Fibroblast of villous mesenchyme (primary cell): ENCODE data around the gene UQCR11. TPM values are rescaled to one million over a fixed set of nuclear protein-coding genes. Genes with fewer than 3 reads are reported as not detected.

ENCODE experiments used
- DNase-seq: peaks from one replicate; pipeline ENCODE4 v3.0.0-alpha.2; 2010; ENCODE audit warnings: low read depth
- H3K4me3 ChIP-seq: 2 replicates; pipeline ENCODE4 v1.5.1; 2011; ENCODE audit warnings: low read depth, mild to moderate bottlenecking, low read length
- CTCF ChIP-seq: IDR thresholded peaks from 2 replicates; pipeline ENCODE4 v1.5.1; 2012; ENCODE audit warnings: low read depth, mild to moderate bottlenecking, low read length; ENCODE audit not compliant: insufficient read depth
- total RNA-seq: library from RNA; depleted of rRNA; stranded (reverse); fragments of >200 nt; gene quantifications from 2 replicates; pipeline ENCODE4 v1.2.3, GENCODE V29; 2012

Gene UQCR11
- total RNA-seq, 1 donor = 53.5 TPM

GRCh38 chr19:1576242-1577089 lies 28.8 kb downstream of the UQCR11 start:
- TF ChIP-seq CTCF = no peak
- no peak for DNase-seq
- H3K4me3 ChIP-seq = no peak overlapping the region

GRCh38 chr19:1575323-1576241 lies 29.7 kb downstream of the UQCR11 start:
- DNase-seq = no peak
- H3K4me3 ChIP-seq = no peak overlapping the region
- TF ChIP-seq CTCF = no peak

DNA sequence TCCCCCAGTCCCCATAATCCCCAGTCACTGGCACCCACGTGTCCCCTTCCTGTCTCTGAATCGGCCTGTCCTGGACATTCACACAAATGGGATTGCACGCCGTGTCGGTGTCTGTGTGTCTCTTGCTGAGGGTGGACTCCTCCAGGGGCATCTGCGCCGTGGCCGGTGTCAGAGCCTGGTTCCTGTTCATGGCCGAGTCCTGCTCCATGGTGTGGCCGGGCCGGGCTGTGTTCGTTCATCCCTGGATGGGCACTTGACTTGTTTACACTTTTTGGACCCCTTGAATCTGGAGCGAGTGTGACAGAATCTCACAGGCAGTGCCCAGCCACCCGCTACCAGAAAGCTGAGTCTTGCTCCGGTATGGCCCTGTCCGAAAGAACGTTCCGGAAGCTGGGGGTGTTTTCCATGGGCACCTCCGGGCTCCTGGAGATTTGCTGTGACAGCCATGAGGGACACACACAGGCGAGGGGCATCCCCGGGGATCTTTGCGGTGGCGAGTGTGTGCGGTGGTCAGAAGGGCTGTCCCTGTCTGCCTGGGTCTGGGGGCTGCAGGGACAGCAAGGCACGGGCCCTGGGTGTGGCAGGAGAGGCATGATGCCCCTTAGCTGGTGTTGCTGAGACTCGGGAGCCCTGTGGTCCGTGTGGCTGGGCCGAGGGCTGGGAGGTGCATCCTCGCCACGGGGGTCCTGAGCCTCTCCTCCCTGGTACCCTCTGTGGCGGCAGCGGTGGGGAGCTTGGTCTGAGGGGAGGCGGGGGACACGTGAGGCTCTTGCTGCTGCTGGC lies 30.7 kb downstream of the UQCR11 start:
- H3K4me3 ChIP-seq = no peak overlapping the region
- DNase-seq = no peak
- TF ChIP-seq CTCF = no peak

DNA sequence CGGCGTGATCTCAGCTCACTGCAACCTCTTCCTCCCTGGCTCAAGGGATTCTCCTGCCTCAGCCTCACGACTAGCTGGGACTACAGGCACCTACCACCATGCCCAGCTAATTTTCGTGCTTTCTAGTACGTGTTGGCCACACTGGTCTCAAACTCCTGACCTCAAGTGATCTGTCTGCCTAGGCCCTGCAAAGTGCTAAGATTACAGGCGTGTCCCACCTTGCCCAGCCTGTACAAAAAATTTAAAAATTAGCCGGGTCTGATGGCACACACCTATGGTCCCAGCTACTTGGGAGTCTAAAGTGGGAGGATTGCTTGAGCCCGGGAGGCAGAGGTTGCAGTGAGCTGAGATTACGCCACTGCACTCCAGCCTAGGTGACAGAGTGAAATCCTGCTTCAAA lies 32.5 kb downstream of the UQCR11 start:
- TF ChIP-seq CTCF = no peak
- H3K4me3 ChIP-seq = no peak overlapping the region
- no peak for DNase-seq

DNA sequence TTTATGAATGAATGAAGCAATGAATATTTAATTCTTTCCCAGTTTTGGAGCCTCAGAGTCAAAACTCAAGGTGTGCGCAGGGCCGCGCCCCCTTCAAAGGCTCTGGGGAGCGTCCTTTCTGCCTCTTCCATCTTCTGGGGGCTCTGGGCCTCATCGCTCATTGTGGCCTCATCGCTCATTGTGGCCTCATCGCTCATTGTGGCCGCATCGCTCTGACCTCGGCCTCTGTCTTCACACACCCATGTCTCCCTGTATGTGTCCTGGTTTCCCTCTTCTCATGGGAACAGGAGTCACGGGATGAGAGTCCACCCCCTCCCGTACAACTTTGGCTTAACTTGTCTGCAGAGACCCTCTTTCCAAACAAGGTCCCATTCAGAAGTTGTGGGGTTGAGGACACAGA lies 33.9 kb downstream of the UQCR11 start:
- no peak for DNase-seq
- TF ChIP-seq CTCF = no peak

GRCh38 chr19:1570836-1571235 lies 34.4 kb downstream of the UQCR11 start:
- H3K4me3 ChIP-seq = no peak overlapping the region
- TF ChIP-seq CTCF = no peak
- no peak for DNase-seq

More for the DNA sequence above, 33.9 kb downstream of the UQCR11 start:
- H3K4me3 ChIP-seq = no peak overlapping the region
